IMR-90 (cell line): ENCODE data around the gene SMARCA2.

Source experiments
- CEBPB ChIP-seq: IDR thresholded peaks from 2 replicates; pipeline ENCODE4 v1.6.1; 2012; ENCODE audit warnings: low read depth, low read length, improper control_type of control experiment
- CTCF ChIP-seq: conservative IDR thresholded peaks from 2 replicates; pipeline ENCODE4 v1.5.1; 2012; ENCODE audit warnings: mild to moderate bottlenecking, low read depth, low read length, improper control_type of control experiment

- TF ChIP-seq CTCF (no peak), CEBPB (no peak)
These were observed 183.9 kb downstream of the SMARCA2 start for GRCh38 chr9:2198956-2199635.
